Stimulated activated CD4-positive, alpha-beta T cell treated with anti-CD3 and anti-CD28 coated beads, Interleukin-2, amount 100 ng/mL, for 48 hours (primary cell): ENCODE data around the gene HMGCL.
"Not testable (repeated sequence)": the region's sequence is repeated elsewhere in the genome, so short reads cannot be mapped to it uniquely, and the experiment has no call there.

ENCODE experiments used
- DNase-seq, 2 donors: peaks; one replicate each; pipeline ENCODE4 v3.0.0-alpha.2; 2020

Gene HMGCL

GRCh38 chr1:23797478-23798448, 27.5 kb downstream of the HMGCL start:
- DNase-seq: no peak

GRCh38 chr1:23796466-23797271, 28.6 kb downstream of the HMGCL start:
- DNase-seq: no peak

GRCh38 chr1:23795676-23796465, 29.4 kb downstream of the HMGCL start:
- no peak for DNase-seq

GRCh38 chr1:23794732-23795182, 30.5 kb downstream of the HMGCL start:
- not testable (repeated sequence) for DNase-seq

- no peak for DNase-seq
Measured at GRCh38 chr1:23793861-23794731, 31.1 kb downstream of the HMGCL start.

- no peak for DNase-seq
Measured at GRCh38 chr1:23793018-23793781, 32.0 kb downstream of the HMGCL start.

GRCh38 chr1:23792151-23792945, 32.9 kb downstream of the HMGCL start:
- DNase-seq: no peak

GRCh38 chr1:23791516-23792047, 33.6 kb downstream of the HMGCL start:
- peak in 1 of 2 donors; percentile 18 for DNase-seq

- peak; percentile 81 to 84 for DNase-seq
Measured at GRCh38 chr1:23790696-23791515, 34.3 kb downstream of the HMGCL start, which contains the start of gene LYPLA2. Gene LYPLA2, plus strand, starts transcription at chr1:23791145. Its CDS starts 1,538 bp downstream, at chr1:23792683.

- no peak for DNase-seq
Measured at GRCh38 chr1:23788695-23789094, 36.5 kb downstream of the HMGCL start.

- no peak for DNase-seq
Measured at GRCh38 chr1:23787701-23788100, 37.5 kb downstream of the HMGCL start.

GRCh38 chr1:23784846-23785245, 40.4 kb downstream of the HMGCL start:
- no peak for DNase-seq

- DNase-seq: not testable (repeated sequence)
Measured at GRCh38 chr1:23783141-23783540, 42.1 kb downstream of the HMGCL start.

GRCh38 chr1:23779826-23780371, 45.3 kb downstream of the HMGCL start:
- DNase-seq: no peak

GRCh38 chr1:23777979-23778814, 47.0 kb downstream of the HMGCL start, which contains the start of gene PITHD1:
Gene PITHD1, plus strand, starts transcription at chr1:23778418. Its CDS starts 98 bp downstream, at chr1:23778516.
- DNase-seq: peak; percentile 69 to 71

GRCh38 chr1:23776217-23776616, 49.0 kb downstream of the HMGCL start:
- DNase-seq: no peak

- DNase-seq: no peak
Measured at GRCh38 chr1:23774174-23774880, 50.9 kb downstream of the HMGCL start.
